Measurements from ENCODE around the gene CCDC138. TPM values are rescaled to one million over a fixed set of nuclear protein-coding genes. Genes with fewer than 3 reads are reported as not detected.

Gene CCDC138
- total and polyA plus RNA-seq, 2 of the 13 experiments (the other 11 are each of a cell fraction or from before 2014, with no cell fraction given): 5.6 to 32.5 TPM

GRCh38 chr2:108924580-108925251 lies 138.1 kb downstream of the CCDC138 start:
- in situ Hi-C loops (cut with HindIII; ENCODE audit: extremely low pct_ligation_motif_present, low pct_unique_long_range_greater_than_20kb) (loop anchor here (5.0 kb wide), 1 partner anchor 63 kb away; the partner anchor contains the start of gene EDAR), intact Hi-C loops (cut with micrococcal nuclease; ENCODE audit: unreplicated experiment) (no loop called here)
- no peak for FAIRE-seq
- Histone ChIP-seq H3K79me2 (ENCODE audit: insufficient read depth, low read length) (no peaks in the 10 kb centered on the region), H4K20me1 (ENCODE audit: insufficient read depth, low read length) (no peaks in the 10 kb centered on the region), H3K9ac (ENCODE audit: insufficient read depth, low read depth, low read length) (no peak overlapping the region), H3K4me2 (ENCODE audit: low read depth, low read length) (no peak overlapping the region), H3K27me3 (ENCODE audit: control insufficient read depth in 1 of 2, insufficient read depth in 2 of 2, low read length in 2 of 2) (peaks cover 7 to 68% of the 10 kb centered on the region in 2 experiments; a peak in 4 of 5 replicates), H2AFZ (ENCODE audit: low read length) (no peak overlapping the region), H3K36me3 (replicated peaks in 1 of 2; ENCODE audit: control insufficient read depth in 1 of 2, insufficient read depth in 2 of 2, low read length in 2 of 2) (no peaks in the 10 kb centered on the region), H3K27ac (ENCODE audit: extremely low read length, insufficient read depth, low read length) (no peak overlapping the region), H3K9me3 (ENCODE audit: low read length) (no peaks in the 10 kb centered on the region), H3K4me3 (replicated peaks in 1 of 3; ENCODE audit: insufficient read depth in 1 of 3, low read depth in 2 of 3, low read length in 3 of 3) (no peak overlapping the region), H3K4me1 (ENCODE audit: insufficient read depth, low read length) (0 out of 2 replicates have a peak, but pooled peaks cover 6% of the 10 kb centered on the region)
- ATAC-seq: no peak
- TF ChIP-seq REXO4 (CRISPR knock-in tag; IDR thresholded peaks at IDR 0.05; ENCODE audit: borderline replicate concordance) (no peak), MNT (IDR thresholded peaks at IDR 0.05) (peak; percentile 55)
- TF ChIP-seq, protein P1, sequence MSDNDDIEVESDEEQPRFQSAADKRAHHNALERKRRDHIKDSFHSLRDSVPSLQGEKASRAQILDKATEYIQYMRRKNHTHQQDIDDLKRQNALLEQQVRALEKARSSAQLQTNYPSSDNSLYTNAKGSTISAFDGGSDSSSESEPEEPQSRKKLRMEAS (IDR thresholded peaks at IDR 0.05): peak; percentile 47; the same call in 1 of the 2 replicates
- TF ChIP-seq, protein P2, sequence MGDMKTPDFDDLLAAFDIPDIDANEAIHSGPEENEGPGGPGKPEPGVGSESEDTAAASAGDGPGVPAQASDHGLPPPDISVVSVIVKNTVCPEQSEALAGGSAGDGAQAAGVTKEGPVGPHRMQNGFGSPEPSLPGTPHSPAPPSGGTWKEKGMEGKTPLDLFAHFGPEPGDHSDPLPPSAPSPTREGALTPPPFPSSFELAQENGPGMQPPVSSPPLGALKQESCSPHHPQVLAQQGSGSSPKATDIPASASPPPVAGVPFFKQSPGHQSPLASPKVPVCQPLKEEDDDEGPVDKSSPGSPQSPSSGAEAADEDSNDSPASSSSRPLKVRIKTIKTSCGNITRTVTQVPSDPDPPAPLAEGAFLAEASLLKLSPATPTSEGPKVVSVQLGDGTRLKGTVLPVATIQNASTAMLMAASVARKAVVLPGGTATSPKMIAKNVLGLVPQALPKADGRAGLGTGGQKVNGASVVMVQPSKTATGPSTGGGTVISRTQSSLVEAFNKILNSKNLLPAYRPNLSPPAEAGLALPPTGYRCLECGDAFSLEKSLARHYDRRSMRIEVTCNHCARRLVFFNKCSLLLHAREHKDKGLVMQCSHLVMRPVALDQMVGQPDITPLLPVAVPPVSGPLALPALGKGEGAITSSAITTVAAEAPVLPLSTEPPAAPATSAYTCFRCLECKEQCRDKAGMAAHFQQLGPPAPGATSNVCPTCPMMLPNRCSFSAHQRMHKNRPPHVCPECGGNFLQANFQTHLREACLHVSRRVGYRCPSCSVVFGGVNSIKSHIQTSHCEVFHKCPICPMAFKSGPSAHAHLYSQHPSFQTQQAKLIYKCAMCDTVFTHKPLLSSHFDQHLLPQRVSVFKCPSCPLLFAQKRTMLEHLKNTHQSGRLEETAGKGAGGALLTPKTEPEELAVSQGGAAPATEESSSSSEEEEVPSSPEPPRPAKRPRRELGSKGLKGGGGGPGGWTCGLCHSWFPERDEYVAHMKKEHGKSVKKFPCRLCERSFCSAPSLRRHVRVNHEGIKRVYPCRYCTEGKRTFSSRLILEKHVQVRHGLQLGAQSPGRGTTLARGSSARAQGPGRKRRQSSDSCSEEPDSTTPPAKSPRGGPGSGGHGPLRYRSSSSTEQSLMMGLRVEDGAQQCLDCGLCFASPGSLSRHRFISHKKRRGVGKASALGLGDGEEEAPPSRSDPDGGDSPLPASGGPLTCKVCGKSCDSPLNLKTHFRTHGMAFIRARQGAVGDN (CRISPR knock-in tag; IDR thresholded peaks at IDR 0.05): peak; percentile 45
- no TSS peak for BruUV-seq (replicated peaks)
- ChIA-PET POLR2A (no interaction called here), CTCF (ENCODE audit: low intra/inter-chr PET ratio, low total read pairs) (no interaction called here)
- 17% methylated on average over 14 of the region's 14 CpGs for WGBS (ENCODE audit: low lambda C conversion rate)
- DNase-seq (ENCODE audit: low spot score): no peak

Data from HepG2 (cell line).